Activated CD4-positive, alpha-beta T cell treated with anti-CD3 and anti-CD28 coated beads, Interleukin-2, amount 50 U/mL, for 1 hour (primary cell): ENCODE data around the gene ADD3.
"Not testable (repeated sequence)": the region's sequence is repeated elsewhere in the genome, so short reads cannot be mapped to it uniquely, and the experiment has no call there.

Experiments
- DNase-seq: peaks from one replicate; pipeline ENCODE4 v3.0.0-alpha.2; 2020

The ADD3 gene

DNA sequence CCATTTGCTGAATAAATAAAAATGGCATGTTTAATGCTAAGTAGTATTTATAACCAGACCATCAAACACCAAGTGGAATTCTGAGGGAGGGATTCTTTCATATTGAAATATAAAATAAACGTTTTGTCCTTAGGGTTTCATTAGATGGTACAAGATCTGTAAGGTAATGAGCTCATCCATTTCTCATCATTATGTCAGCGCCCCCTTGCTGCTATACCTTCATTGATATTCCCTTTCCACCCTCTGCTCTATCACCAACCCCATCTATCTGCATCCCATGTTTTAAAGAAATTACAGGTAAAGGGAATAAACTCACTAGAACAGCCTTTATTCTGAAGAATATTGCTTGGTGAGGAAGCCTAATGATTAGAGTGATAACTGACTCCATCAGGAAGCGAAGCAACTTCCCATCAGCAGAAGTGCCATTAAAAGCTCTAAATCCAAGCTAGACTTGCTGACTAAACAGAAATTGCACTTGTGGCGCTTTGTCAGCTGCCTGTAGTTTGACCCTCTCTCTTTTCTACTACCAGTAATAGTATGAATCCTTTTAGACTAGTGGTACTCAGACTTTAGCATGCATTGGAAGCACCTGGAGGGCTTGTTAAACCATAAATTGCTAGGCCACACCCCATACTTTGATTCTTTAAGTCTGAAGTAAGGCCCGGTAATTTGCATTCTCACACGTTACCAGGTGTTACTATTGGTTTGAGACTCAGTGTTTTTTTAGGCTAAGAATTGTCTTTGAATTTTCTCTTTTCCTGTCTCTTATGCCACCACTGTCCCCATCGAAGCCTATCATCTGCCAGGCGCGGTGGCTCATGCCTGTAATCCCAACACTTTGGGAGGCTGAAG, 27.5 kb downstream of the ADD3 start:
- DNase-seq: no peak

DNA sequence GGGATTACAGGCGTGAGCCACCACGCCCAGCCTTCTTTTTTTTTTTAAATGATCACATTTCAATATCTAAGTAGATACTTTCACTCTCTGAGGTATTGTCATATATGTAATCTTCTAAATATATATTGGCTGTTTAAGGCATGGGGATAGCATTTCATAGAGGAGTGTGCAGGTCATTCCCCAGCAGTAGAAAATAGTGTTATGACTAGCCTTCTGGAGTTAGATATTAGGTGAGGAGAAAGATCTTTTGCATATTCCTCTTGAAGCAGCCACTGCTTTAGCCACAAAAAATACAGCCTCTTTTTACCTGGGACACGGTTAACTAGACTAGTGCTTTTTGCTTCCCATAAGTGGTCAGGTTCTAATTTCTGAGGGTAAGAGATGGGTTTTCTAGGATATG, 28.9 kb downstream of the ADD3 start:
- no peak for DNase-seq

DNA sequence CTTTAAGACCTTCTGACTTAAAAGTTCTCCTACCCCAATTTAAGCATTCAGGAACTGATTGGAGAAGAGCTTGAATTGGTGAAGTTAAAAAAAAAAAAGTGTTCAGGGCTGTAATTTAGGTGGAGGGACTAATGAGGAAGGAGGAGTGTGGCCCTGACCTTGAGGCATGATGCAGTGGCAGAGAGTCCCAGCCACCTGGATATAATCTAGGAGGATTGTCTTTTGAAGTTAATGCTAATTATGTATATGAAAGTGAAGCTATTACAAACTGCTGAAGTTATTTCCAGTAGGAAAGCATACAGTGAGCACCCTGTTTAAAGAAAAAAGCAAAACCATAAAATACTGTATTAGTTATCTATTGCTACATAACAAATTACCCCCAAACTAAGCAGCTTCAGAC, 31.5 kb downstream of the ADD3 start:
- DNase-seq: no peak

DNA sequence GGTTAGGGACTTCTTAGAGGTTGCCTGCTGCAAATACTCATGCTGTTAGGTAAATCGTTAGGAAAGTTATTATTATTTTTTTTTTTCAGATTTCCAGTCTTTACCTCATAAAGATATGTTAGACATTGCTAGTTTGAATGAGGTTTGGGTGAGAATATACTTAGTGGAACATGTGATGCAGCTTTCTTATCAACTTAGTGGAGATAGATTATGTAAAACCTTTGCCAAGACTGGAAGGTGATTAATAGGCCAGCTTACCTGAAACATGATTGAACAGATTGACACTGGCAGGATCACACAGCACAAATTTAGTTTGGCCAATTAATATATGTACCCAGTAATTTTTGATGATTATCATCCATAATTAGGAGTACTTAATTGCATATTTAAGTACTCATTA, 32.3 kb downstream of the ADD3 start:
- DNase-seq: no peak

DNA sequence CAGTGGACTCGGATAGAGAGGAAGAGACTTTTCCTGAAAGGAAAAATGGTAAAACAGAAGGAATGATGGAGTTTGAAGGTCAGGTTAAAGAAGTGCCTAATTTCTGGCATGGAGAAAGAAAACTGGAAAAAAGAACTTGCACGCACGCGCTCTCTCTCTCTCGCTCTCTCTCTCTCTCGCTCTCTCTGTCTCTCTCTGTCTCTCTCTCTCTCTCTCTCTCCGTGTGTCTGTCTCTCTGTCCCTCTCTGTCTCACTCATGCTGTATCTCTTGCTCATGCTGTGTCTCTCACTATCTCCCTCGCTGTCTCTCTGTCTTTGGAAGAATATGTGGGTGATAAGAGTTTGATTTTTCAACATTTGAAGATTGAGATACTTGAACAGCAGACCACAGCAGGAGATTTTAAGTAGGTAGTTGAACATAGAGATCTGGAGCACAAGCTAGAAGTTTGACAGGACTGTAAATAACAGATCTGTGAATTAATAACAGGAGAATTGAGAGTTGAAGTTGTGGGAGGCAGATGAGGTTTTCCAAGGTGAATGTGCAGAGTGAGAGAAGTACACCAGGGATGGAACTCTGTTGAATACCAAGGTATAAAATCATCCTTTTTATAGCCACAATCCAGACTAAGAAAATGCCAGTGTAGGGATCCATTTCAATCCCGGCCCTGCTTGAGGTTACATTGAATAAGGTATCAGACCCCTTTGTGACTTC, 33.1 kb downstream of the ADD3 start:
- DNase-seq: no peak

DNA sequence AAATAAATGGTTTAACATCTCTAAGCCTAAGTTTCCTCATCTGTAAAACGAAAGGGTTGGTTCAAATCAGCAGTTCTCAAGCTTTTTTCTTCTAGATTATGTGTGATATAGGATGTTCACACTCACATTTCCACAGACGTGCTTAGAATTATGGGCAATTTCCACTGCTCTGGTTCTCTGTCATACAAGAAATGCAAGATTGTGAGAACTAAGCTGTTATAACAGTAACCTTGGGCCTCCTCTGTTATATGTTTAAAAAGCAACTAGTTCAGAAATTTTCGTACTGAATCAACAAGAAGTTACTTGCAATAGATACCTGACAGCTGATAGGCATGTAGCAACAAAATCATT, 33.7 kb downstream of the ADD3 start:
- no peak for DNase-seq

DNA sequence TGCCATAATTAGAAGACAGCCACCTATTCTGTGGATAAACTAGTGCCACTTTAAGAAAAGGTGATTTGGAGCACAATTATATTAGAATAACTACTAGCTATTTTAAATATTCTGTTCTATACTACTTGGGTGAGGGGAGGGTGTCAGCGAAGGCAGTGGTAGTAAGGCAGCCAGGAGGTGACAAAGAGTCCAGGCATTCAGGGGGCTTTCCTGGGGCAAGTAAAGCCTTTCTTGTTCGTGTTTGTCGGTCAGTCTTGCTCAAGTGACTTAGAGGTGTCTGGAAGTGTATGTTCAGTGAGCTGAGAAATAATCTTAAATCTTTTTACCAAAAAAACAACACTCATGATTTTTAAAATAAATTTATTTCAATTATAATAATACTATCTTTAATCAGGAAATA, 34.4 kb downstream of the ADD3 start:
- no peak for DNase-seq

DNA sequence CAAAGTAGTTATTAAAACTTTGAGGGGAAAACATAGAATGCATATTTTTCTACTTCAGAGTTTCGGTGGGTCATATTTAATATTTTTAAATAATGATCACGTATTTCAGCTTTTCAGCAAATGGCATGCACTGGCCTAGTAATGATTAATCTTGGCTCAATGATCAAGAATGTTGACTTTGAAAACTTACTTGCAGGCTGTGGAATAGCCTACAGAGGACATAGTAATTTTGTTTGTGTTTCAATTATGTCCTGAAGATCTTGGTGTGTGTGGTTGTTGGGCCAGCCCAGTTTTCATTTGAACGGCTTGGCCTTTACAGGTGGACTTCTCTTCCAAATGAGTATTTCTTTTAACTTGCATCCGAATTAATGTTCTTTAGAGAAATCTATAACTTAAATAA, 35.1 kb downstream of the ADD3 start:
- no peak for DNase-seq

DNA sequence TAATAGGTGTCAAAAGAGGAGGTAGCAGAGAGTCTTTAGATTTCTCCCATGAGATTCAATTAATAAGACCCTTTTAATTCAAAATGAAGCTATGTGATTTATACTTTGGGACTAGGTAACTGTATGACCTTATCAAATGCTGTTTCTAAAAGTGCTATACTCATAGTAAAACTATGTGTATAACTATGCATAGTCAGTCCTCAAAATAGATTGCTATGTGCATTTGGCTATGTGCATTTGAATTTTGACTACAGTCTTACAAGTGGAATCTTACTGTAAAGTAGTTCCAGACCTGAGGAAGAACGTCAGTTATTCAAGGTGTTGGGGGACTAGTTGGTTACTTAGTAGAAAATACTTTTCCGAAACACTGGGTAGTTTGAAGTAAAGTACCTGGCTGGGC, 36.9 kb downstream of the ADD3 start:
- DNase-seq: no peak

DNA sequence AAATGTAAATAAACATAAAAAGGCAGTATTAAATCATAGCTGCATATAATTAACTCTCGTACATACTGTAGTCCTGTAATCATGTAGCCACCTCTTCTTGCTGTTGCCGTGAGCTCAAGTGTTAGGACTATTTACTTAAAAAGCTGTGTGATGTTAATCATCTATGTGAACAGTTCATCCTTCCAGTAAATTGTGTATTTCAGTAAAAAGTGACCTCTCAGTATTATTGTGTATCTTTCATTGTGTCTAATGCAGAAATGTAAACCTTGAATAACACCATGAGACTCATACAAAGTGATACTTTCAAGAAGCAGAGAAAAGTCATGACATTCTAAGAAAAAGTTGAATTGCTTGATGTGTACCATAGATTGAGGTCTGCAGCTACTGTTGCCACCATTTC, 38.0 kb downstream of the ADD3 start:
- no peak for DNase-seq

DNA sequence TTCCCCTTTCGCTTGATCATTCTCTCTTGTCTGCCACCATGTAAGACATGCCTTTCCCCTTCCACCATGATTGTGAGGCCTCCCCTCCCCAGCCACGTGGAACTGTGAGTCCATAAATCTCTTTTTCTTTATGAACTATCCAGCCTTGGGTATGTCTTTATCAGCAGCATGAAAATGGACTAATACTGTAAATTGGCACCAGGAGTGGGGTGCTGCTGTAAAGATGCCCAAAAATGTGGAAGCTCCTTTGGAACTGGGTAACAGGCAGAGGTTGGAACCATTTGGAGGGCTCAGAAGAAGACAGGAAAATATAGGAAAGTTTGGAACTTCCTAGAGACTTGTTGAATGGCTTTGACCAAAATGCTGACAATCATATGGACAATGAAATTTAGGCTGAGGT, 40.4 kb downstream of the ADD3 start:
- not testable (repeated sequence) for DNase-seq

DNA sequence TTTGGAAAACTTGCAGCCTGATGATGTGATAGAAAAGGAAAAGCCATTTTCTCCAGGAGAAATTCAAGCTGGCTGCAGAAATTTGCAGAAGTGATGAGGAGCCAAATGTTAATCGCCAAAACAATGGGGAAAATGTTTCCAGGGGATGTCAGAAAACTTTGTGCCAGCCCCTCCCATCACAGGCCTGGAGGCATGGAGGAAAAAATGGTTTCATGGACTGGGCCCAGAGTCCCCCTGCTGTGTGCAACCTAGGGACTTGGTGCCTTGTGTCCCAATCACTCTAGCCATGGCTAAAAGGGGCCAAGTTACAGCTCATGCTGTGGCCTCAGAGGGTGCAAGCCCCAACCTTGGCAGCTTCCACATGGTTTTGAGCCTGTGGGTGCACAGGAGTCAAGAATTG, 41.0 kb downstream of the ADD3 start:
- no peak for DNase-seq

DNA sequence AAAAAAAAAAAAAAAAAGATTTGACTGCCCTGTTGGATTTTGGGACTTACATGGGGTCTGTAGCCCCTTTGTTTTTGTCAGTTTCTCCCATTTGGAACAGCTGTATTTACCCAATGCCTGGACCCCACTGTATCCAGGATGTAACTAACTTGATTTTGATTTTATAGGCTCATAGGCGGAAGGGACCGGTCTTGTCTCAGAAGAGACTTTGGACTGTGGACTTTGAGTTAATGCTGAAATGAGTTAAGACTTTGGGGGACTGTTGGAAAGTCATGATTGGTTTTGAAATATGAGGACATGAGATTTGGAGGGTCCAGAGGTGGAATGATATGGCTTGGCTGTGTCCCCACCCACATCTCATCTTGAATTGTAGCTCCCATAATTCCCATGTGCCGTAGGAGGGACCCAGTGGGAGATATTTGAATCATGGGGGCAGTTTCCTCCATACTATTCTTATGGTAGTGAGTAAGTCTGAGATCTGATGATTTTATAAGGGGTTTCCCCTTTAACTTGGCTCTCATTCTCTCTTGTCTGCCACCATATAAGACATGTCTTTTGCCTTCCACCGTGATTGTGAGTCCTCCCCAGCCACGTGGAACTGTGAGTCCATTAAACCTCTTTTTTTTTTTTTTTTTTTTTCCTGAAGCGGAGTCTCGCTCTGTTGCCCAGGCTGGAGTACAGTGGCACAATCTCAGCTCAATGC, 42.3 kb downstream of the ADD3 start:
- not testable (repeated sequence) for DNase-seq

DNA sequence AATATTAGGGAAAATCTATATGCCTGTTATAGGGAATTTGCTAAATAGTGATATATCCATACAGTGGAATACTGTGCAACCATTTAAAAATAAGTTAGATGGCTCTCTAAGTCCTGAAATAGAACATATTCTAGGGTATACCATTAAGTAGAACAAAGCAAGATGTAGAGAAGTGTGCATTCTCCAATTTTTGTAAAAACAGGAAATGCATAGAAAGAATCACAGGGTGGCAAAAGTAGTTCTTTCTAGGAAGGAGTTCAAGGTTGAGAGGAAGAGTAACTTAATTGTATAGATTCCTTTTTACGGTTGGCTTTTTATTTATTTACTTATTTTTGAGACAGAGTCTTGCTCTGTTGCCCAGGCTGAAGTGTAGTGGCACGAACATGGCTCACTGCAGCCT, 43.7 kb downstream of the ADD3 start:
- no peak for DNase-seq

DNA sequence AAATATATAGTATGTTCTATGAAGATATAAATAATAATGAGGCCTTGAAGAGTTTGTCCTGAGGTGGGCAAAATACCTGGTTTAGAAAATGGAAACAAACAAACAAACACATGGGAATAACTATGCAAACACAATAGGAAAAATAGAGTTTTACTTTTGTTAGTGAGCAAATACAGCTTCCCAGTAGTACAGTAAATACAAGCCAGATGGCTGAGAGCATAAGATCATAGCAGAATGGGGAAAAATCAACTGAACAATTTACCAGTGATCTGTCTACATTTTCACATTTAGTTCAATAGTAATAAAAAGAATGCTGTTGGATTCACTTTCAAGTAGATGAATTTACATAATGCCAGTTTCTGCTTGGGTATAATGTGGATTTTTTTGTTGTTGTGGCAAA, 45.1 kb downstream of the ADD3 start:
- DNase-seq: no peak

DNA sequence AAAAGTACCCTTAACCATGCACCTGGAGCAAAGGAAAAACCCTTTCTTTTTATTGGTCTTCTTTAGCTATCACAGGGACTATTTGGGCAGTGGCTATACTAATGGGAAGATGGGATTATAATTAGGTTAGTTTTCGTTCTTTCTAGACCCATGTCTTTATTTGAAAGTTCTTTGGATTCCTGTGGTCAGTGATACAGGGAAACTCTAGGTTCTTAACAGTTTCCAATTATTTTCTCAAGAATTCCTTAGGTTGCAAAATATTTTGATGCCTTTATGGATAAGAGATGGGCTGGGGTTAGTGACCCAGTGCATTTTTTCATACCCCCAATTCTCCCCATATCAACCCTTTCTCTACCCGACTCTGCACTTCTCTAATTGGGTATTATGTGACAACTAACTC, 49.0 kb downstream of the ADD3 start:
- no peak for DNase-seq

DNA sequence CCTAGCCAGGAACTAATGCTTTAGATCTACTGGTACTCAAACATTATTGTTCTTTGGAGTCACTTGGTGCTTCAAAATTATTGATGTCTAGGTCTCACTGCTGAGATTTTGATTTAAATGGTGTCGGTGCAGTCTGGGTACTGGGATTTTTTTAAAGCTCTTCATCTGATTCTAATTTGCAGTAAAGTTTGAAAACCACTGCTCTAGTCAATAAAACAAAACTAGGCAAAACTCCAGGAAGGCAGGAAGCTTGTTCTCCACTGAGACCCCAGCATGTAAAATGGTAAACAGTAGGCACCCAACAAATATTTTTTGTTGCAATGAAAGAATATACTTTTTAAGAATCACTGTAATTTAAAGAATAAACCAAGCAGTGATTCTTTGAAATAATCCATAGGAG, 49.7 kb downstream of the ADD3 start:
- DNase-seq: no peak

DNA sequence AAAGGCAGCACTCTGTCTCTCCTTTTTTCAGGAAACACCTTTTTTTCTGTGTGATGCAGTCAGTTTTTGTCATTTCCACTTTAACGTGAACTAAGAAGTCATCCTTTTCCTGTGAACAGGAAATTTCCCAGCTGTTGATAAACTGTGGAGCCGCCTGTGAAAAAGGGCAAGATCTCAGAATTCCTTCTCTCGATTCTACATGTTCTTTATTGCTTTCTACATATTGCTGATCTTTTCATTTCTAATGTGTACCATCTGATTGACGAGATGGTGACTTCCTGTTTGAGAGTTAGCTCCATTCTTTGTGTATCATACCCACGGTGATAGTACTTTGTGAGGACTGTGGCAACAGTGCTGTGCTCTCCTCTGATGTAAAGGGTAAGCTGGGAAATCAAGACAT, 50.4 kb downstream of the ADD3 start:
- no peak for DNase-seq

DNA sequence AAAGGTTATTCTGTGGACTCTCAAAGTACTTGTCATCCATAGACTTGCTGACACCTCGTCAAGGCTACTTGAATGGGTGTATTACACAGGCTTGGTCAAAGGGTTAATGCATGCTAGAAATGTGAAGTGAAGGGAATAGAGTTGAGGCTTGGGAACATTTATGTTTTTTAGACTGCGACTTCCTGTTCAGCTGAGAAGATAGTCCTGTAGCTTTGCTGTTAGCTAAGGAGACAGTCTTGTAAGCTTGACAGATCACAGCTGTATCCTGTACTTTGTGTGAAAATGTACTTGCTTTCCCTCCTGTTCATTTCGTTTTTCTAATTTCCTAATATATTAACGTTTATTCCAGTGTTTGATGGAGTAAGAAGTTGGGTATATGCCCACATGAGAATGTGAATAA, 52.1 kb downstream of the ADD3 start:
- no peak for DNase-seq

DNA sequence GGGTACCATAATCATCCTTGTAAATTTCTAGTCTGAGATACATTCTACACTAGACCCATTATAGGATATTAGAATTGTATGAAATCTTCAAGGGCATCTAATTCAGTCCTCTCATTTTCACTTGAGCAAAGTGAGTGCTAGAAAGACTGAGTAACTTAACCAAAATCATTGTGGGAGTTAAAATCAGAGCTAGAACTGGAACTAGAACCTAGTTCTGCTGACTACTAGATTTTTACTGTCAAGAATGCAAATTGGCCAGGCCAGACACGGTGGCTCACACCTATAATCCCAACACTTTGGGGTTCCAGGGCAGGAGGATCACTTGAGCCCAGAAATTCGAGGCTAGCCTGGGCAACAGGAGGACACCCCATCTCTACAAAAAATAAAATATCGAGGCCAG, 53.9 kb downstream of the ADD3 start:
- no peak for DNase-seq

DNA sequence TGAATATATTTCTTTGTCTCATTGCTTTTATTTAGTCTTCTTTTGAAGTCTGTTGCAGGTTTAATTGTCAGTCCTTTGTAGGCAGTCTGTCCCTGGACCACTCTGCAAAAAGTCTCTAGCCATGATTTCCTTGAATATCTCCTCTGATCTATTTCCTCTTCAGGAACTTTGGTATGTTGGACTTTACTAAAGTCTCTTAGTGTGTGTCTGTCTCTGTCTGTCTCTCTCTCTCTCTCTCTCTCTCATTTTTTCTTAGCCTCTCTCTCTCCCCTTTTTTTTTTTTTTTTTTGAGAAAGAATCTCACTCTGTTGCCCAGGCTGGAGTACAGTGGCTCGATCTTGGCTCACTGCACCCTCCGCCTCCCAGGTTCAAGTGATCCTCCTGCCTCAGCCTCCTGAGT, 57.5 kb downstream of the ADD3 start:
- DNase-seq: no peak

DNA sequence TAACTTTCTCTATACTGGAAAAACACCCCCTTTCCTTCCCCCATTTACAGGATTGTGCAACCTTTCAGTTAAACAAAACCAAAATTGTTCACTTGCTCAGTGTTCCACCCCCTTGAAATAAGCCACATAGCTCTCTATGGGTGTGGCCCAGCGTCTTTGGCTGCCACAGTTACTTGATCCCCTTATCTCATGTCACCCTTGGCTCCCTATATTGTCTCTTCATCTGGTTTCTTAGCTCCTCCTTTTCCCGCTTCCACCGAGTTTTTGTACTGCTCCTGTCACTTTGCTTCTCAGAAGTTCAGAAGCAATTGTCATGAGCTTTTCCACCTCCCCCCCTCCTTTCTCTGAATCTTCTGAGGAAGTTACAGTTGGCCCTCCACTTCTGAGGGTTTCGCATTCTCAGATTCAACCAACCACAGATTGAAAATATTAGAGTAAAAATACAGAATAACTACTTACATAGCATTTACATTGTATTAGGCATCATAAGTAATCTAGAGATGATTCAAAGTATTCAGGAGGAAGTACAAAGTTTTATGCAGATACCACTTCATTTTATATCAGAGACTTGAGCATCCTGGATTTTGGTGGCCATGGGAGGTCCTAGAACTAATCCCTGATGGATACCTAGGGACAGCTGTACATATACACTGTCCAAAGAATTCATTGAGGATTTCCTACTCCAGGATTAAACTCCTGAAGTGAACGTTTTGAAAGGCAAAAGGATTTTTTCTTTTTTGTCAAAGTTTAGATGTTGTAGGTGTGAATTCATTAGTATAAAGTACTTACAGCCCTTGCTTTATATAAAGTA, 60.4 kb downstream of the ADD3 start:
- peak; percentile 16 for DNase-seq

DNA sequence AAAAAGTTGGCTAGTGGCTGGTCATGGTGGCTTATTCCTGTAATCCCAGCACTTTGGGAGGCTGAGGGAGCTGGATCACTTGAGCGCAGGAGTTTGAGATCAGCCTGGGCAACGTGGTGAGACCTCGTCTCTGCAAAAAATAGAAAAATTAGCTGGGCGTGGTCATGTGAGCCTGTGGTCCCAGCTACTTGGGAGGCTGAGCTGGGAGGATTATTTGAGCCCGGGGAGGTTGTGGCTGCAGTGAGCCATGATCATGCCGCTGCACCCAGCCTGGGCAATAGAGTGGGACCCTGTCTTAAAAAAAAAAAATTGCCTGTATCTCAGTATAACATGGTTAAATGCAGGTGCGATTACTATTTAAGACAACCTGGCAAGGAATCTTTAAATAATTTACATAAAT, 61.0 kb downstream of the ADD3 start:
- DNase-seq: no peak
